Smooth muscle cell (in vitro differentiated cells): ENCODE measurements around the gene BAK1. TPM values are rescaled to one million over a fixed set of nuclear protein-coding genes. Genes with fewer than 3 reads are reported as not detected.

Experiments used
- DNase-seq: peaks from one replicate; lab custom pipeline; 2025; ENCODE audit not compliant: unreplicated experiment; lab: John Stamatoyannopoulos, UW
- H2AFZ ChIP-seq: fragments of 200-600 bp; sonication (generic); 2 replicates; pipeline ENCODE4 v1.6.0; 2016; ENCODE audit warnings: antibody characterized with exemption, low read depth, mild to moderate bottlenecking
- H3F3A ChIP-seq: fragments of 200-600 bp; sonication (generic); 2 replicates; pipeline ENCODE4 v1.6.0; 2017; ENCODE audit warnings: antibody characterized with exemption, low read depth
- H3K27ac ChIP-seq: fragments of 200-600 bp; sonication (generic); 2 replicates; pipeline ENCODE4 v1.5.1; 2016; ENCODE audit warnings: low read depth, mild to moderate bottlenecking
- H3K27me3 ChIP-seq: fragments of 200-600 bp; sonication (generic); 2 replicates; pipeline ENCODE4 v1.6.1; 2016; ENCODE audit warnings: low read depth, mild to moderate bottlenecking
- H3K36me3 ChIP-seq: fragments of 200-600 bp; sonication (generic); 2 replicates; pipeline ENCODE4 v1.5.1; 2016; ENCODE audit warnings: low read depth
- H3K4me1 ChIP-seq: fragments of 200-600 bp; sonication (generic); 2 replicates; pipeline ENCODE4 v1.5.1; 2016; ENCODE audit warnings: low read depth
- H3K4me2 ChIP-seq: fragments of 200-600 bp; sonication (generic); 2 replicates; pipeline ENCODE4 v1.6.0; 2016; ENCODE audit warnings: mild to moderate bottlenecking
- H3K4me3 ChIP-seq: fragments of 200-600 bp; sonication (generic); 2 replicates; pipeline ENCODE4 v1.5.1; 2016; ENCODE audit warnings: mild to moderate bottlenecking
- H3K79me2 ChIP-seq: fragments of 200-600 bp; sonication (generic); 2 replicates; pipeline ENCODE4 v1.6.0; 2016; ENCODE audit warnings: low read depth, mild to moderate bottlenecking
- H3K9ac ChIP-seq: fragments of 200-600 bp; sonication (generic); 2 replicates; pipeline ENCODE4 v1.6.0; 2016; ENCODE audit warnings: low read depth
- H3K9me3 ChIP-seq: fragments of 200-600 bp; sonication (generic); replicated peaks from 2 replicates; pipeline ENCODE4 v1.5.1; 2016; ENCODE audit warnings: low read depth
- H4K20me1 ChIP-seq: fragments of 200-600 bp; sonication (generic); 2 replicates; pipeline ENCODE4 v1.6.0; 2016; ENCODE audit warnings: low read depth
- WGBS: methylation state at CpG from one replicate; pipeline ENCODE4 v1.1.7; 2016; ENCODE audit warnings: low lambda C conversion rate; 5-methylcytosine and 5-hydroxymethylcytosine counted together
- polyA plus RNA-seq: library from polyadenylated mRNA; unstranded; fragments of >200 nt; fragmentation: Nextera tagmentation; extraction: Ambion mirVana; gene quantifications from 2 replicates; pipeline ENCODE4 v1.2.1, GENCODE V29; 2016
- total RNA-seq: library from RNA; depleted of rRNA; stranded (reverse); fragments of >200 nt; gene quantifications from 2 replicates; pipeline ENCODE4 v1.2.3, GENCODE V29; 2014
- TF ChIP-seq, protein P1 (sequence below): fragments of 200-600 bp; sonication (generic); IDR thresholded peaks from 2 replicates; pipeline ENCODE4 v1.5.1; 2017; ENCODE audit warnings: borderline replicate concordance, mild to moderate bottlenecking, antibody characterized with exemption; ENCODE audit not compliant: insufficient read depth, poor library complexity, severe bottlenecking

BAK1 gene
- total and polyA plus RNA-seq, 2 experiments from 2014 or later: 23.6 to 50.4 TPM

DNA sequence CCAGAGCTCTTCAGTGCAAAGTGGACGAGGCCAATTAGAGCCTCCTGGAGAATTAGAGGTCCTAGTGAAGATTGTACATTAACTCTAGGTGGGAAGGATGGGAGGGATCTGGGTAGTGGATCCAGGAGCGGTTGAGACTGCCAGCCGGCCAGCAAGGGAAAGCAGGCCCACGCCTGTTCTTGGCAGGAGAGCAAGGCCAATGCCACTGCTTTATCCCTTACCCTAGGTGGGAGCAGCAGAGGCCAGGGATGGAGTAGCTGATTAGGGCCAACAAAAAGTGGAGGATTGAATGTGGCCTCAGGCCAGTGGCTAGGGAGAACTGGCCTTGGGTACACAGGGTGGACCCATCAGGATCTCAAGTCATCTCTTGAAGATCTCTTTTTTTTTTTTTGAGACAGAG is 44.8 kb upstream of the BAK1 start:
- no peak overlapping the region for H2AFZ ChIP-seq
- TF ChIP-seq, protein P1, sequence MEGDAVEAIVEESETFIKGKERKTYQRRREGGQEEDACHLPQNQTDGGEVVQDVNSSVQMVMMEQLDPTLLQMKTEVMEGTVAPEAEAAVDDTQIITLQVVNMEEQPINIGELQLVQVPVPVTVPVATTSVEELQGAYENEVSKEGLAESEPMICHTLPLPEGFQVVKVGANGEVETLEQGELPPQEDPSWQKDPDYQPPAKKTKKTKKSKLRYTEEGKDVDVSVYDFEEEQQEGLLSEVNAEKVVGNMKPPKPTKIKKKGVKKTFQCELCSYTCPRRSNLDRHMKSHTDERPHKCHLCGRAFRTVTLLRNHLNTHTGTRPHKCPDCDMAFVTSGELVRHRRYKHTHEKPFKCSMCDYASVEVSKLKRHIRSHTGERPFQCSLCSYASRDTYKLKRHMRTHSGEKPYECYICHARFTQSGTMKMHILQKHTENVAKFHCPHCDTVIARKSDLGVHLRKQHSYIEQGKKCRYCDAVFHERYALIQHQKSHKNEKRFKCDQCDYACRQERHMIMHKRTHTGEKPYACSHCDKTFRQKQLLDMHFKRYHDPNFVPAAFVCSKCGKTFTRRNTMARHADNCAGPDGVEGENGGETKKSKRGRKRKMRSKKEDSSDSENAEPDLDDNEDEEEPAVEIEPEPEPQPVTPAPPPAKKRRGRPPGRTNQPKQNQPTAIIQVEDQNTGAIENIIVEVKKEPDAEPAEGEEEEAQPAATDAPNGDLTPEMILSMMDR: no peak
- WGBS: 100% methylated on average over 4 of the region's 4 CpGs
- no peak overlapping the region for H3K4me2 ChIP-seq
- H4K20me1 ChIP-seq: no peaks in the 10 kb centered on the region
- no peak overlapping the region for H3K4me3 ChIP-seq
- no peak overlapping the region for H3K9ac ChIP-seq
- no peaks in the 10 kb centered on the region for H3K79me2 ChIP-seq
- peaks cover 10% of the 10 kb centered on the region for H3K27me3 ChIP-seq
- H3K36me3 ChIP-seq: no peaks in the 10 kb centered on the region
- no peak overlapping the region for H3K27ac ChIP-seq
- no peaks in the 10 kb centered on the region for H3K9me3 ChIP-seq
- no peak for DNase-seq
- no peaks in the 10 kb centered on the region for H3F3A ChIP-seq
- peaks cover 6% of the 10 kb centered on the region for H3K4me1 ChIP-seq

DNA sequence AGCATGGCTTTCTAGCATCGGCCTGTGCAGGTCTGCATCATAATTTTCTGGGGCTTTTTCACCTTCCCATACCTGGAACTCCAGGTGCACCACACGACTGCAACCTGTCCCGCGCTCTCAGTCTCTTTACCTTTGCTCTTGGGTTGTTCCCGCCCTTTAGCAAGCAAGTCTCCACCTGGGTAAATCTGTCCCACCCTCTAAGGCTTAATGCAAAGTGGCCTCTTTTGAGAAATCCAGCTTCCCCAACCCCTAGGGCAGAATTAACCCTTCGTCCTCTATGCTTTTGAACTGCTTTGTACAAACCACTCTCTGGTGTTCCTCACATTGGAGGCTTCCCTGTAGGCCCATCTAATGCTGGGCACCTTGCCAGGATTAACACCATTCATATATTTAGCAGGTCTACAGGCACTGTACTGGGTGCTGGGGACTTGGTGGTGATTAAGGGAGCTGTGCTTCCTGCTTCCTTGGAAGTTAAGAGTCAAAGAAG is 43.9 kb upstream of the BAK1 start:
- Histone ChIP-seq H3F3A (no peaks in the 10 kb centered on the region), H3K4me1 (peaks cover 6% of the 10 kb centered on the region), H3K9ac (no peak overlapping the region), H3K27me3 (peaks cover 10% of the 10 kb centered on the region), H3K36me3 (no peaks in the 10 kb centered on the region), H2AFZ (no peak overlapping the region), H4K20me1 (no peaks in the 10 kb centered on the region), H3K4me2 (no peak overlapping the region), H3K27ac (no peak overlapping the region), H3K4me3 (no peak overlapping the region), H3K9me3 (no peaks in the 10 kb centered on the region), H3K79me2 (no peaks in the 10 kb centered on the region)
- TF ChIP-seq, protein P1: no peak
- DNase-seq: no peak
- 87% methylated on average over 6 of the region's 6 CpGs for WGBS

DNA sequence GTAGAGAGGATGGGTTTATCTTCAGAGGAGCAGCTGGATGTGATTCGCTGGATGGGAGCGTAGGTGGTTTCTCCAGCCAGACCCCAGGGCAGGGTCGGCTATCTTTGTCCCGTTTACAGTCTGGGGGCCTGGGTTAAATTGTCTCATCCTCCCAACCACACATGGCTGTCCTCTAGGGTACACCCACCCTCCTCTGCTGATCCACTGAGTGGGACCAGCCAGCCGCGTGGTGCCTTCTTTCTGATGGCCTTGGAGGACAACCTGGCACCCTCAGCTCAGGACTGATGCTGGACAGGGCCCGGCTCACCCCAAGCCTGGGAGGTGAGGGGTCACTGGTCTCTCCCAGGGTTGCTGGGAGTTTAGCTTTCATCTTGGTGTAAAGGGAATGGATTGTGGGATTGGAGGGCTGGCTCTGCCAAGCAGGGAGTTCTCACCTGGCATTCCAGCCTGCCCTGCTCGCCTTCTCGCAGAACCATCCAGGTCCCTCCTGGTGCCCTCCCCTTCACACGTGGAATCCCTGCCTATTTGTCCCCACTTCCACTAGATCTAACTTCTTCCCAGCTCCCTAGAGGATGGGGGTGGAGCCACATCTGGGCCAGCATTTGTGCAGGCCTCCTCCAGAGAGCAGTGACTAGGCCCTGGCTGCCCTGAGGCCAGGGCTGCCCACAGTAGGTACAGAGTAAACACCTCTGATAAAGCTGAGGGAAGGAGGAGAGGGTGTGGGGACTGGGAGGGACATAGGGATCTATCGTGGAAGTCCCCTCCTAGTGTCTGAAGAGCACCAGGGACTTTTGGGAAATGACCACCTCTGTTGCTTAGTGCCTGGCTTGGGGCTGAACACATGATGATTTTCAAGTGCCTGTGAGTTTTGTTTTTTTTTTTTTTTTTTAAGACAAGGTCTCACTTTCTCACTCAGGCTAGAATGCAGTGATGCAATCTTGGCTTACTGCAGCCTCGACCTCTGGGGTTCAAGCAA is 42.7 kb upstream of the BAK1 start:
- H3K36me3 ChIP-seq: no peaks in the 10 kb centered on the region
- H2AFZ ChIP-seq: no peak overlapping the region
- H3K27me3 ChIP-seq: peaks cover 10% of the 10 kb centered on the region
- DNase-seq: no peak
- no peaks in the 10 kb centered on the region for H3K9me3 ChIP-seq
- peak overlapping the region; percentile 87 for H3K4me2 ChIP-seq
- peak overlapping the region; percentile 59 for H3K4me3 ChIP-seq
- H3K9ac ChIP-seq: no peak overlapping the region
- H4K20me1 ChIP-seq: no peaks in the 10 kb centered on the region
- H3K4me1 ChIP-seq: peaks cover 6% of the 10 kb centered on the region
- no peaks in the 10 kb centered on the region for H3K79me2 ChIP-seq
- H3K27ac ChIP-seq: no peak overlapping the region
- WGBS: 67% methylated on average over 12 of the region's 12 CpGs
- H3F3A ChIP-seq: no peaks in the 10 kb centered on the region
- TF ChIP-seq, protein P1: no peak
